ENCODE data around the gene MAP4K5.

- TF ChIP-seq CTCF (IDR thresholded peaks at IDR 0.05) (no peak), POLR2A (IDR thresholded peaks at IDR 0.05) (no peak)
Observed at GRCh38 chr14:50488521-50488920, 43.8 kb downstream of the MAP4K5 start.
